ENCODE measurements around the gene CDYL2. TPM values are rescaled to one million over a fixed set of nuclear protein-coding genes. Genes with fewer than 3 reads are reported as not detected.
A peak's percentile ranks its signal among the peaks of the same experiment; 100 is the strongest.

CDYL2 gene
- total and polyA plus RNA-seq, 2 experiments from 2014 or later = 2.1 to 5.2 TPM

DNA sequence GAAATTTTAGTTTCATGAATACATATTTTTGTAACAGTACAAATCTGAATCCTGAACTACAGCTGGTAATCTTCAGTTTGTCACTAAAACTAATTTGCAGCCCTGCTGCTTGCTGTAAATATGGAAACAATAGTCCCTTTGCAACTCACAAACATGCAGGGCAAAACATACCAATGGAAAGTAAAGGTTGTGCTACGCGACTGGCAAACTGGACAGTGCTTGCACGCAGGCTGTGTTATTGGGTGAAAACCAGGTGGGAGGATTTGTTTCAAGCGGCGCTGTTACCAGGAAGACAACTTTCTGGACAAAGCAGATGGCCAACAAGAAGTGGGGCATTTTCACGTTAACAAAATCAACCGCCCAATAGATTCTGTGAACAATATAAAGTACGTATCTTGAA, 93.5 kb downstream of the CDYL2 start:
- peak; percentile 6 for DNase-seq
- no peaks in the 10 kb centered on the region for H4K20me1 ChIP-seq (ENCODE audit: insufficient read depth)
- no peaks in the 10 kb centered on the region for H3K4me1 ChIP-seq (ENCODE audit: insufficient read depth)
- no peaks in the 10 kb centered on the region for H3K9me2 ChIP-seq (ENCODE audit: insufficient read depth)
- no peaks in the 10 kb centered on the region for H3F3A ChIP-seq (ENCODE audit: insufficient read depth)
- no peaks in the 10 kb centered on the region for H3K27me3 ChIP-seq (replicated peaks; ENCODE audit: insufficient read depth)
- no peak overlapping the region for H2AFZ ChIP-seq
- in situ Hi-C loops (cut with MboI) = no loop called here
- no peak overlapping the region for H3K4me3 ChIP-seq
- H3K4me2 ChIP-seq (ENCODE audit: unreplicated experiment) = no peak overlapping the region
- H3K27ac ChIP-seq = no peak overlapping the region
- 52 to 54% methylated on average over 8 of the region's 8 CpGs for WGBS, 2 experiments (ENCODE audit: low coverage in 1 of 2, low lambda C conversion rate in 2 of 2, missing lambda C conversion rate in 2 of 2)
- H3K9ac ChIP-seq = no peak overlapping the region
- no peaks in the 10 kb centered on the region for H3K36me3 ChIP-seq (ENCODE audit: low read depth)
- no peaks in the 10 kb centered on the region for H3K9me3 ChIP-seq (ENCODE audit: low read depth)
- no peak for TF ChIP-seq EZH2phosphoT487 (IDR thresholded peaks at IDR 0.05; ENCODE audit: insufficient read depth, low read depth)
- no peak for TF ChIP-seq EZH2 (IDR thresholded peaks at IDR 0.05; ENCODE audit: insufficient read depth, poor library complexity, severe bottlenecking)
- 0 out of 2 replicates have a peak, but pooled peaks cover 5% of the 10 kb centered on the region for H3K79me2 ChIP-seq (ENCODE audit: insufficient read depth)

DNA sequence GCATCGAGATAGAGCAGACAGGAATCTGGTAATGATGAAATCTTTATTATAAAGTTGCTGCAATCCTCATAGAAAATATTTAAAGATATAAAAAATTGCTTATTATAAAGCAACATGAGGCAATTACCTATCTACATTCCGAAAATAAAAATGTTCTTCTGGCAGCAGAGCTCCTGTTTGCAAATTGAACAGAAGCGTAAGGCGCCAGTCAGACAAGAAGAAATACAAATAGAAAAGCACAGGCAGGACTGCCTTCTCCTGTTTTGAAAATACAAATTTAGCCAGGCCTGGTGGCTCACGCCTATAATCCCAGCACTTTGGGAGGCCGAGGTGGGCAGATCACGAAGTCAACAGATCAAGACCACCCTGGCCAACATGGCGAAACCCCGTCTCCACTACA, 95.6 kb downstream of the CDYL2 start:
- DNase-seq = no peak
- no peak overlapping the region for H2AFZ ChIP-seq
- H3K4me3 ChIP-seq = no peak overlapping the region
- H3K4me2 ChIP-seq (ENCODE audit: unreplicated experiment) = no peak overlapping the region
- in situ Hi-C loops (cut with MboI) = no loop called here
- no peaks in the 10 kb centered on the region for H3F3A ChIP-seq (ENCODE audit: insufficient read depth)
- H3K27ac ChIP-seq = no peak overlapping the region
- H3K4me1 ChIP-seq (ENCODE audit: insufficient read depth) = no peaks in the 10 kb centered on the region
- no peaks in the 10 kb centered on the region for H3K27me3 ChIP-seq (replicated peaks; ENCODE audit: insufficient read depth)
- no peak for TF ChIP-seq EZH2 (IDR thresholded peaks at IDR 0.05; ENCODE audit: insufficient read depth, poor library complexity, severe bottlenecking)
- TF ChIP-seq EZH2phosphoT487 (IDR thresholded peaks at IDR 0.05; ENCODE audit: insufficient read depth, low read depth) = no peak
- H3K9ac ChIP-seq = no peak overlapping the region
- H3K36me3 ChIP-seq (ENCODE audit: low read depth) = no peaks in the 10 kb centered on the region
- WGBS, 2 experiments (ENCODE audit: low coverage in 1 of 2, low lambda C conversion rate in 2 of 2, missing lambda C conversion rate in 2 of 2) = 95 to 97% methylated on average over 9 of the region's 9 CpGs
- no peaks in the 10 kb centered on the region for H4K20me1 ChIP-seq (ENCODE audit: insufficient read depth)
- H3K9me2 ChIP-seq (ENCODE audit: insufficient read depth) = no peaks in the 10 kb centered on the region
- no peaks in the 10 kb centered on the region for H3K9me3 ChIP-seq (ENCODE audit: low read depth)
- H3K79me2 ChIP-seq (ENCODE audit: insufficient read depth) = 0 out of 2 replicates have a peak, but pooled peaks cover 7% of the 10 kb centered on the region

DNA sequence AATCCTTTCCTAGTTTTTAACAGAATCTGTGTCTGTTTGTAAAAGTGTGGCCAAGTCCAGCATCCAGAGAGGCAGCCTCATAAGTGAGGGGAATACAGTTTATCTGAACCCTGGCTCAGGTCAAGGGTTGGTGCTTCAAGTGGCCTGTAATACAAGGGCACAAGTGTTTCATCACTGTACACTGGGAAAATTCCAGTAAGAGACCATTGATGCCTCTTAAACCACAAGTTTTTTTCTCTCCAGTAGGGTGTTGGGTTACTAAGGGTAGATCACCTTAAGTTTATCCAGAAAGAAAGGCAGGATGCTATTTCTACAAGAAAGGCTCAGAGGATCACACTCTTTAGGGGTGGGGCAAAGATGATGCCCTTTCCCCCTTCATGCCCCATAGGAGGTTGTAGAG, 96.7 kb downstream of the CDYL2 start:
- Histone ChIP-seq H2AFZ (no peak overlapping the region), H3K27me3 (replicated peaks; ENCODE audit: insufficient read depth) (no peaks in the 10 kb centered on the region), H3K36me3 (ENCODE audit: low read depth) (no peaks in the 10 kb centered on the region), H3K4me3 (no peak overlapping the region), H4K20me1 (ENCODE audit: insufficient read depth) (no peaks in the 10 kb centered on the region), H3K27ac (no peak overlapping the region), H3K4me2 (ENCODE audit: unreplicated experiment) (no peak overlapping the region), H3K4me1 (ENCODE audit: insufficient read depth) (no peaks in the 10 kb centered on the region), H3K9me3 (ENCODE audit: low read depth) (no peaks in the 10 kb centered on the region), H3K9me2 (ENCODE audit: insufficient read depth) (no peaks in the 10 kb centered on the region), H3K9ac (no peak overlapping the region), H3F3A (ENCODE audit: insufficient read depth) (no peaks in the 10 kb centered on the region), H3K79me2 (ENCODE audit: insufficient read depth) (0 out of 2 replicates have a peak, but pooled peaks cover 11% of the 10 kb centered on the region)
- TF ChIP-seq EZH2phosphoT487 (IDR thresholded peaks at IDR 0.05; ENCODE audit: insufficient read depth, low read depth) = no peak
- in situ Hi-C loops (cut with MboI) = no loop called here
- DNase-seq = no peak

DNA sequence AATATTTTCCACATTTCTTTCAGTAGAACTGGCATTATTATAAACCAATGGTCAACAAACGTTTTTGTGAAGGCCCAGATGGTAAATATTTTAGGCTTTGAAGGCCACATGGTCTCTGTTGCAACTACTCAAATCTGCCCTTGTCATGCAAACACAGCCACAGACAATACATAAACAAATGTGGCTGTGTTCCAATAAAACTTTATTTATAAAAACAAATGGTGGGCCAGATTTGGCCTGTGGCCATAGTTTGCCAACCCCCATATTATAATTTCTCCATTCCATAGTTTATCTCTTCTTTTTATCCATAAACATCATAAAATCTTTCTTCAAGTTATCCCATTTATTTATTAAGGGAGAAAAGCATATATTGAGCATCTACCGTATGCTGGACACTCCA, 98.8 kb downstream of the CDYL2 start:
- Histone ChIP-seq H3K9ac (no peak overlapping the region), H3K79me2 (ENCODE audit: insufficient read depth) (0 out of 2 replicates have a peak, but pooled peaks cover 11% of the 10 kb centered on the region), H3K9me2 (ENCODE audit: insufficient read depth) (no peaks in the 10 kb centered on the region), H2AFZ (no peak overlapping the region), H3K27ac (no peak overlapping the region), H4K20me1 (ENCODE audit: insufficient read depth) (no peaks in the 10 kb centered on the region), H3K27me3 (replicated peaks; ENCODE audit: insufficient read depth) (no peaks in the 10 kb centered on the region), H3K4me1 (ENCODE audit: insufficient read depth) (no peaks in the 10 kb centered on the region), H3K4me3 (no peak overlapping the region), H3K4me2 (ENCODE audit: unreplicated experiment) (no peak overlapping the region), H3K36me3 (ENCODE audit: low read depth) (no peaks in the 10 kb centered on the region), H3K9me3 (ENCODE audit: low read depth) (no peaks in the 10 kb centered on the region), H3F3A (ENCODE audit: insufficient read depth) (no peaks in the 10 kb centered on the region)
- DNase-seq = no peak
- in situ Hi-C loops (cut with MboI) = no loop called here
- 66 to 70% methylated on average over 2 of the region's 2 CpGs for WGBS, 2 experiments (ENCODE audit: low coverage in 1 of 2, low lambda C conversion rate in 2 of 2, missing lambda C conversion rate in 2 of 2)
- TF ChIP-seq EZH2 (IDR thresholded peaks at IDR 0.05; ENCODE audit: insufficient read depth, poor library complexity, severe bottlenecking) (no peak), EZH2phosphoT487 (IDR thresholded peaks at IDR 0.05; ENCODE audit: insufficient read depth, low read depth) (no peak)
